HG03097 (cell line): Measurements from ENCODE around the gene SPOP.
A peak's percentile ranks its signal among the peaks of the same experiment; 100 is the strongest.
"Not testable (repeated sequence)": the region's sequence is repeated elsewhere in the genome, so short reads cannot be mapped to it uniquely, and the experiment has no call there.

Source experiments
- ATAC-seq: cut with Tn5 transposase; IDR thresholded peaks from one replicate; pipeline ENCODE4 v1.9.1; 2021; ENCODE audit not compliant: unreplicated experiment, low FRiP score

Gene SPOP

GRCh38 chr17:49696233-49696761, 18.4 kb upstream of the SPOP start:
- ATAC-seq = no peak

- ATAC-seq = no peak
Observed at GRCh38 chr17:49695698-49696232, 17.9 kb upstream of the SPOP start.

- no peak for ATAC-seq
Observed at GRCh38 chr17:49694847-49695697, 17.2 kb upstream of the SPOP start.

- no peak for ATAC-seq
Observed at GRCh38 chr17:49692751-49693150, 14.9 kb upstream of the SPOP start.

- no peak for ATAC-seq
Observed at GRCh38 chr17:49691677-49692191, 13.8 kb upstream of the SPOP start.

GRCh38 chr17:49691086-49691676, 13.3 kb upstream of the SPOP start:
- ATAC-seq = no peak

GRCh38 chr17:49690256-49690655, 12.4 kb upstream of the SPOP start:
- no peak for ATAC-seq

GRCh38 chr17:49688848-49689247, 11.0 kb upstream of the SPOP start:
- no peak for ATAC-seq

- no peak for ATAC-seq
Observed at GRCh38 chr17:49687878-49688491, 10.1 kb upstream of the SPOP start.

- no peak for ATAC-seq
Observed at GRCh38 chr17:49681106-49681979, 3.4 kb upstream of the SPOP start.

GRCh38 chr17:49680314-49680713, 2.4 kb upstream of the SPOP start:
- no peak for ATAC-seq

GRCh38 chr17:49677134-49677932, 564 bp downstream of the SPOP start:
- ATAC-seq = peak; percentile 38

GRCh38 chr17:49676276-49676868, 1.5 kb downstream of the SPOP start:
- peak; percentile 55 for ATAC-seq

- ATAC-seq = no peak
Observed at GRCh38 chr17:49674507-49674906, 3.4 kb downstream of the SPOP start.

GRCh38 chr17:49673679-49674078, 4.2 kb downstream of the SPOP start:
- not testable (repeated sequence) for ATAC-seq

- no peak for ATAC-seq
Observed at GRCh38 chr17:49670641-49671040, 7.3 kb downstream of the SPOP start.

- ATAC-seq = no peak
Observed at GRCh38 chr17:49670002-49670401, 7.9 kb downstream of the SPOP start.

GRCh38 chr17:49667854-49668253, 10.0 kb downstream of the SPOP start:
- ATAC-seq = no peak

GRCh38 chr17:49664706-49665211, 13.1 kb downstream of the SPOP start:
- ATAC-seq = no peak
